AG09319 (cell line): ENCODE results near the gene EIPR1.
"Not testable (repeated sequence)": the region's sequence is repeated elsewhere in the genome, so short reads cannot be mapped to it uniquely, and the experiment has no call there.

Source experiments
- DNase-seq: peaks from one replicate; pipeline ENCODE4 v3.0.0-alpha.2; 2010; ENCODE audit warnings: low read depth; ENCODE audit errors: extremely low read depth
- CTCF ChIP-seq: IDR thresholded peaks from 2 replicates; pipeline ENCODE4 v1.5.1; 2011; ENCODE audit warnings: low read depth, mild to moderate bottlenecking, inconsistent platforms, low read length, moderate library complexity

The EIPR1 gene

GRCh38 chr2:3377279-3377611 lies 373 bp downstream of the EIPR1 start:
- no peak for DNase-seq
- TF ChIP-seq CTCF, result no peak

GRCh38 chr2:3376821-3377220 lies 797 bp downstream of the EIPR1 start:
- no peak for TF ChIP-seq CTCF
- DNase-seq, result no peak

- DNase-seq, result not testable (repeated sequence)
These were observed 8.1 kb downstream of the EIPR1 start for GRCh38 chr2:3369340-3370181.

- DNase-seq, result no peak
- TF ChIP-seq CTCF, result no peak
These were observed 9.3 kb downstream of the EIPR1 start for GRCh38 chr2:3368261-3368722.

- no peak for TF ChIP-seq CTCF
- DNase-seq, result no peak
These were observed 12.4 kb downstream of the EIPR1 start for GRCh38 chr2:3365219-3365618.

GRCh38 chr2:3361518-3362389 lies 15.9 kb downstream of the EIPR1 start:
- DNase-seq, result no peak

GRCh38 chr2:3357926-3358325 lies 19.7 kb downstream of the EIPR1 start:
- no peak for TF ChIP-seq CTCF
- no peak for DNase-seq

More at GRCh38 chr2:3361518-3362389, 15.9 kb downstream of the EIPR1 start:
- no peak for TF ChIP-seq CTCF

GRCh38 chr2:3357446-3357845 lies 20.2 kb downstream of the EIPR1 start:
- DNase-seq, result not testable (repeated sequence)
